HepG2 (cell line): ENCODE results near the gene RNF123. TPM values are rescaled to one million over a fixed set of nuclear protein-coding genes. Genes with fewer than 3 reads are reported as not detected.
A peak's percentile ranks its signal among the peaks of the same experiment; 100 is the strongest.

Experiments
- ESRRA ChIP-seq: sonication (generic); formaldehyde crosslinking; IDR thresholded peaks from 2 replicates; pipeline ENCODE4 v1.5.1; 2020; ENCODE audit warnings: mild to moderate bottlenecking, low read depth, missing genetic modification reagents
- GATAD1 ChIP-seq: IDR thresholded peaks from 2 replicates; pipeline ENCODE4 v1.6.1; 2016; ENCODE audit warnings: missing genetic modification reagents, missing compliant biosample characterization
- HMGA1 ChIP-seq: sonication (generic); formaldehyde crosslinking; conservative IDR thresholded peaks from 2 replicates; pipeline ENCODE4 v1.4.0; 2020; ENCODE audit warnings: missing genetic modification reagents
- KDM1A ChIP-seq: IDR thresholded peaks from 2 replicates; pipeline ENCODE4 v1.6.1; 2016; ENCODE audit warnings: missing compliant biosample characterization
- MED8 ChIP-seq: sonication (generic); formaldehyde crosslinking; IDR thresholded peaks from 2 replicates; pipeline ENCODE4 v1.8.1; 2023; ENCODE audit warnings: mild to moderate bottlenecking, missing genetic modification reagents; ENCODE audit not compliant: insufficient replicate concordance
- MEIS1 ChIP-seq: sonication (generic); formaldehyde crosslinking; IDR thresholded peaks from 2 replicates; pipeline ENCODE4 v1.9.0; 2021; ENCODE audit warnings: mild to moderate bottlenecking, missing genetic modification reagents, moderate library complexity, borderline replicate concordance
- ZNF431 ChIP-seq: sonication (generic); formaldehyde crosslinking; IDR thresholded peaks from 2 replicates; pipeline ENCODE4 v1.9.0; 2022; ENCODE audit warnings: missing genetic modification reagents, low read depth, mild to moderate bottlenecking, borderline replicate concordance
- ZNF468 ChIP-seq: sonication (generic); formaldehyde crosslinking; IDR thresholded peaks from 2 replicates; pipeline ENCODE4 v1.8.0; 2022; ENCODE audit warnings: mild to moderate bottlenecking, moderate library complexity, missing genetic modification reagents
- ZNF607 ChIP-seq: sonication (generic); formaldehyde crosslinking; IDR thresholded peaks from 2 replicates; pipeline ENCODE4 v1.5.1; 2020; ENCODE audit warnings: missing genetic modification reagents, mild to moderate bottlenecking, borderline replicate concordance
- ZNF670 ChIP-seq: sonication (generic); formaldehyde crosslinking; IDR thresholded peaks from 2 replicates; pipeline ENCODE4 v1.8.0; 2022; ENCODE audit warnings: mild to moderate bottlenecking, missing genetic modification reagents, borderline replicate concordance
- polyA plus RNA-seq, 8 experiments: library from polyadenylated mRNA; depleted of rRNA in 3 of 8; stranded (reverse) in 7 of 8; unstranded in 1 of 8; fragments of >200 nt; fragmentation: Illumina TruSeq in 4 of 8; extraction: Trizol in 4 of 8; gene quantifications; 2 replicates each; pipeline versions ENCODE4 v1.2.1 to v1.2.3, GENCODE V29; 2011 to 2016; ENCODE audit warnings: low read depth in 4 of 8, missing spikeins in 1 of 8, mixed read lengths in 1 of 8; ENCODE audit not compliant: insufficient read depth in 1 of 8
- total RNA-seq, 5 experiments: library from RNA; depleted of rRNA; stranded (reverse); fragments of >200 nt; fragmentation: Illumina TruSeq; extraction: Trizol; gene quantifications; 2 replicates each; pipeline ENCODE4 v1.2.3, GENCODE V29; 2016; ENCODE audit warnings: low read depth in 1 of 5
- TF ChIP-seq, protein P1 (sequence below): IDR thresholded peaks from 2 replicates; pipeline ENCODE4 v1.6.1; 2012; ENCODE audit warnings: low read length, improper control_type of control experiment
- TF ChIP-seq, protein P2 (sequence below): sonication (generic); formaldehyde crosslinking; conservative IDR thresholded peaks from 2 replicates; pipeline ENCODE4 v1.8.0; 2022; ENCODE audit warnings: missing genetic modification reagents
- TF ChIP-seq, protein P3 (sequence below): IDR thresholded peaks from 2 replicates; pipeline ENCODE4 v1.6.1; 2016
- TF ChIP-seq, protein P4 (sequence below): sonication (generic); formaldehyde crosslinking; IDR thresholded peaks from 2 replicates; pipeline ENCODE4 v1.5.1; 2020; ENCODE audit warnings: mild to moderate bottlenecking, moderate library complexity, missing genetic modification reagents
- TF ChIP-seq, protein P5 (sequence below): sonication (generic); formaldehyde crosslinking; IDR thresholded peaks from 2 replicates; pipeline ENCODE4 v1.5.0; 2020; ENCODE audit warnings: missing genetic modification reagents
- TF ChIP-seq, protein P6 (sequence below): sonication (generic); formaldehyde crosslinking; IDR thresholded peaks from 2 replicates; pipeline ENCODE4 v1.4.0; 2020; ENCODE audit warnings: missing genetic modification reagents, borderline replicate concordance

RNF123 gene
- total and polyA plus RNA-seq, 2 of the 13 experiments (the other 11 are each of a cell fraction or from before 2014, with no cell fraction given) = 29.9 to 82.2 TPM

DNA sequence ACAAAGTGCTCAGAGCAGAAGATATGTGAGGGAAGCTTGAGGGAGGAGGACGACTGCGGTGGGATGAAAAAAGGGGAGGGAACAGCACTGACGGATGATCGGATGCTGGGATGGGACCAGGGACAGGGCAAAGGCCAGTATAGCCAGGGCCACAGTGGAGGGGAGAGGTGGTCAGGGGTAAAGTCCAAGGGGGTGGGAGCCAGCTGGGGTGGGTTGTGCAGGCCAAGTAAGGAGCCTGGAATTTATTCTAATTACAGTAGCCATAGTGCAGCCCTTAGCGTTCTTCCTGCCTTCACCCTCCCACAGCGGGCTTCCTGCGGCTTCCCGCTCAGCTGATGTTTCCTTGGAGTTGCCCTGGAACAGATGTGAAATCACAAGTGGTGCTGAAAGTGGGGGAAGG, 22.8 kb upstream of the RNF123 start (continued):
- TF ChIP-seq, protein P1, sequence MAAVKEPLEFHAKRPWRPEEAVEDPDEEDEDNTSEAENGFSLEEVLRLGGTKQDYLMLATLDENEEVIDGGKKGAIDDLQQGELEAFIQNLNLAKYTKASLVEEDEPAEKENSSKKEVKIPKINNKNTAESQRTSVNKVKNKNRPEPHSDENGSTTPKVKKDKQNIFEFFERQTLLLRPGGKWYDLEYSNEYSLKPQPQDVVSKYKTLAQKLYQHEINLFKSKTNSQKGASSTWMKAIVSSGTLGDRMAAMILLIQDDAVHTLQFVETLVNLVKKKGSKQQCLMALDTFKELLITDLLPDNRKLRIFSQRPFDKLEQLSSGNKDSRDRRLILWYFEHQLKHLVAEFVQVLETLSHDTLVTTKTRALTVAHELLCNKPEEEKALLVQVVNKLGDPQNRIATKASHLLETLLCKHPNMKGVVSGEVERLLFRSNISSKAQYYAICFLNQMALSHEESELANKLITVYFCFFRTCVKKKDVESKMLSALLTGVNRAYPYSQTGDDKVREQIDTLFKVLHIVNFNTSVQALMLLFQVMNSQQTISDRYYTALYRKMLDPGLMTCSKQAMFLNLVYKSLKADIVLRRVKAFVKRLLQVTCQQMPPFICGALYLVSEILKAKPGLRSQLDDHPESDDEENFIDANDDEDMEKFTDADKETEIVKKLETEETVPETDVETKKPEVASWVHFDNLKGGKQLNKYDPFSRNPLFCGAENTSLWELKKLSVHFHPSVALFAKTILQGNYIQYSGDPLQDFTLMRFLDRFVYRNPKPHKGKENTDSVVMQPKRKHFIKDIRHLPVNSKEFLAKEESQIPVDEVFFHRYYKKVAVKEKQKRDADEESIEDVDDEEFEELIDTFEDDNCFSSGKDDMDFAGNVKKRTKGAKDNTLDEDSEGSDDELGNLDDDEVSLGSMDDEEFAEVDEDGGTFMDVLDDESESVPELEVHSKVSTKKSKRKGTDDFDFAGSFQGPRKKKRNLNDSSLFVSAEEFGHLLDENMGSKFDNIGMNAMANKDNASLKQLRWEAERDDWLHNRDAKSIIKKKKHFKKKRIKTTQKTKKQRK = no peak
- TF ChIP-seq ZNF670 (no peak), ZNF431 (no peak), ZNF607 (CRISPR knock-in tag) (no peak), HMGA1 (CRISPR knock-in tag) (no peak), ESRRA (peak; percentile 86), MED8 (no peak), GATAD1 (CRISPR knock-in tag) (0 out of 2 replicates have a peak, but pooled peaks have one; percentile 22), MEIS1 (no peak; the same call in 1 of the 2 replicates), ZNF468 (CRISPR knock-in tag) (no peak), KDM1A (CRISPR knock-in tag) (0 out of 2 replicates have a peak, but pooled peaks have one; percentile 32)
- TF ChIP-seq, protein P2, sequence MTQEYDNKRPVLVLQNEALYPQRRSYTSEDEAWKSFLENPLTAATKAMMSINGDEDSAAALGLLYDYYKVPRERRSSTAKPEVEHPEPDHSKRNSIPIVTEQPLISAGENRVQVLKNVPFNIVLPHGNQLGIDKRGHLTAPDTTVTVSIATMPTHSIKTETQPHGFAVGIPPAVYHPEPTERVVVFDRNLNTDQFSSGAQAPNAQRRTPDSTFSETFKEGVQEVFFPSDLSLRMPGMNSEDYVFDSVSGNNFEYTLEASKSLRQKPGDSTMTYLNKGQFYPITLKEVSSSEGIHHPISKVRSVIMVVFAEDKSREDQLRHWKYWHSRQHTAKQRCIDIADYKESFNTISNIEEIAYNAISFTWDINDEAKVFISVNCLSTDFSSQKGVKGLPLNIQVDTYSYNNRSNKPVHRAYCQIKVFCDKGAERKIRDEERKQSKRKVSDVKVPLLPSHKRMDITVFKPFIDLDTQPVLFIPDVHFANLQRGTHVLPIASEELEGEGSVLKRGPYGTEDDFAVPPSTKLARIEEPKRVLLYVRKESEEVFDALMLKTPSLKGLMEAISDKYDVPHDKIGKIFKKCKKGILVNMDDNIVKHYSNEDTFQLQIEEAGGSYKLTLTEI = no peak
- TF ChIP-seq, protein P3, sequence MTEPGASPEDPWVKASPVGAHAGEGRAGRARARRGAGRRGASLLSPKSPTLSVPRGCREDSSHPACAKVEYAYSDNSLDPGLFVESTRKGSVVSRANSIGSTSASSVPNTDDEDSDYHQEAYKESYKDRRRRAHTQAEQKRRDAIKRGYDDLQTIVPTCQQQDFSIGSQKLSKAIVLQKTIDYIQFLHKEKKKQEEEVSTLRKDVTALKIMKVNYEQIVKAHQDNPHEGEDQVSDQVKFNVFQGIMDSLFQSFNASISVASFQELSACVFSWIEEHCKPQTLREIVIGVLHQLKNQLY (CRISPR knock-in tag) = no peak
- TF ChIP-seq, protein P4, sequence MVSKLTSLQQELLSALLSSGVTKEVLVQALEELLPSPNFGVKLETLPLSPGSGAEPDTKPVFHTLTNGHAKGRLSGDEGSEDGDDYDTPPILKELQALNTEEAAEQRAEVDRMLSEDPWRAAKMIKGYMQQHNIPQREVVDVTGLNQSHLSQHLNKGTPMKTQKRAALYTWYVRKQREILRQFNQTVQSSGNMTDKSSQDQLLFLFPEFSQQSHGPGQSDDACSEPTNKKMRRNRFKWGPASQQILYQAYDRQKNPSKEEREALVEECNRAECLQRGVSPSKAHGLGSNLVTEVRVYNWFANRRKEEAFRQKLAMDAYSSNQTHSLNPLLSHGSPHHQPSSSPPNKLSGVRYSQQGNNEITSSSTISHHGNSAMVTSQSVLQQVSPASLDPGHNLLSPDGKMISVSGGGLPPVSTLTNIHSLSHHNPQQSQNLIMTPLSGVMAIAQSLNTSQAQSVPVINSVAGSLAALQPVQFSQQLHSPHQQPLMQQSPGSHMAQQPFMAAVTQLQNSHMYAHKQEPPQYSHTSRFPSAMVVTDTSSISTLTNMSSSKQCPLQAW (CRISPR knock-in tag) = no peak
- TF ChIP-seq, protein P5, sequence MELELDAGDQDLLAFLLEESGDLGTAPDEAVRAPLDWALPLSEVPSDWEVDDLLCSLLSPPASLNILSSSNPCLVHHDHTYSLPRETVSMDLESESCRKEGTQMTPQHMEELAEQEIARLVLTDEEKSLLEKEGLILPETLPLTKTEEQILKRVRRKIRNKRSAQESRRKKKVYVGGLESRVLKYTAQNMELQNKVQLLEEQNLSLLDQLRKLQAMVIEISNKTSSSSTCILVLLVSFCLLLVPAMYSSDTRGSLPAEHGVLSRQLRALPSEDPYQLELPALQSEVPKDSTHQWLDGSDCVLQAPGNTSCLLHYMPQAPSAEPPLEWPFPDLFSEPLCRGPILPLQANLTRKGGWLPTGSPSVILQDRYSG (CRISPR knock-in tag) = no peak
- TF ChIP-seq, protein P6, sequence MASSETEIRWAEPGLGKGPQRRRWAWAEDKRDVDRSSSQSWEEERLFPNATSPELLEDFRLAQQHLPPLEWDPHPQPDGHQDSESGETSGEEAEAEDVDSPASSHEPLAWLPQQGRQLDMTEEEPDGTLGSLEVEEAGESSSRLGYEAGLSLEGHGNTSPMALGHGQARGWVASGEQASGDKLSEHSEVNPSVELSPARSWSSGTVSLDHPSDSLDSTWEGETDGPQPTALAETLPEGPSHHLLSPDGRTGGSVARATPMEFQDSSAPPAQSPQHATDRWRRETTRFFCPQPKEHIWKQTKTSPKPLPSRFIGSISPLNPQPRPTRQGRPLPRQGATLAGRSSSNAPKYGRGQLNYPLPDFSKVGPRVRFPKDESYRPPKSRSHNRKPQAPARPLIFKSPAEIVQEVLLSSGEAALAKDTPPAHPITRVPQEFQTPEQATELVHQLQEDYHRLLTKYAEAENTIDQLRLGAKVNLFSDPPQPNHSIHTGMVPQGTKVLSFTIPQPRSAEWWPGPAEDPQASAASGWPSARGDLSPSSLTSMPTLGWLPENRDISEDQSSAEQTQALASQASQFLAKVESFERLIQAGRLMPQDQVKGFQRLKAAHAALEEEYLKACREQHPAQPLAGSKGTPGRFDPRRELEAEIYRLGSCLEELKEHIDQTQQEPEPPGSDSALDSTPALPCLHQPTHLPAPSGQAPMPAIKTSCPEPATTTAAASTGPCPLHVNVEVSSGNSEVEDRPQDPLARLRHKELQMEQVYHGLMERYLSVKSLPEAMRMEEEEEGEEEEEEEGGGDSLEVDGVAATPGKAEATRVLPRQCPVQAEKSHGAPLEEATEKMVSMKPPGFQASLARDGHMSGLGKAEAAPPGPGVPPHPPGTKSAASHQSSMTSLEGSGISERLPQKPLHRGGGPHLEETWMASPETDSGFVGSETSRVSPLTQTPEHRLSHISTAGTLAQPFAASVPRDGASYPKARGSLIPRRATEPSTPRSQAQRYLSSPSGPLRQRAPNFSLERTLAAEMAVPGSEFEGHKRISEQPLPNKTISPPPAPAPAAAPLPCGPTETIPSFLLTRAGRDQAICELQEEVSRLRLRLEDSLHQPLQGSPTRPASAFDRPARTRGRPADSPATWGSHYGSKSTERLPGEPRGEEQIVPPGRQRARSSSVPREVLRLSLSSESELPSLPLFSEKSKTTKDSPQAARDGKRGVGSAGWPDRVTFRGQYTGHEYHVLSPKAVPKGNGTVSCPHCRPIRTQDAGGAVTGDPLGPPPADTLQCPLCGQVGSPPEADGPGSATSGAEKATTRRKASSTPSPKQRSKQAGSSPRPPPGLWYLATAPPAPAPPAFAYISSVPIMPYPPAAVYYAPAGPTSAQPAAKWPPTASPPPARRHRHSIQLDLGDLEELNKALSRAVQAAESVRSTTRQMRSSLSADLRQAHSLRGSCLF (CRISPR knock-in tag) = no peak
